SK-N-SH (cell line): ENCODE results near the gene FDXR.

Experiments
- EP300 ChIP-seq, 2 experiments: IDR thresholded peaks; 2 replicates each; pipeline versions ENCODE4 v1.4.0 to v1.6.1; 2012; ENCODE audit warnings: borderline replicate concordance in 1 of 2, low read depth in 1 of 2, low read length in 1 of 2
- EZH2phosphoT487 ChIP-seq: fragments of 200-600 bp; sonication (generic); IDR thresholded peaks from 2 replicates; pipeline ENCODE4 v1.6.1; 2017; ENCODE audit warnings: low read depth, mixed run types, mild to moderate bottlenecking, antibody characterized with exemption, moderate library complexity, borderline replicate concordance
- FOXM1 ChIP-seq: IDR thresholded peaks from 2 replicates; pipeline ENCODE4 v1.4.0; 2012; ENCODE audit warnings: low read depth, mild to moderate bottlenecking
- JUND ChIP-seq: IDR thresholded peaks from 2 replicates; pipeline ENCODE4 v1.4.0; 2012
- MEF2A ChIP-seq: IDR thresholded peaks from 2 replicates; pipeline ENCODE4 v1.4.0; 2012; ENCODE audit warnings: low read depth, borderline replicate concordance
- POLR2AphosphoS5 ChIP-seq: IDR thresholded peaks from 2 replicates; pipeline ENCODE4 v1.6.1; 2012; ENCODE audit warnings: low read depth, low read length
- RCOR1 ChIP-seq: fragments of 150-350 bp; IDR thresholded peaks from 2 replicates; pipeline ENCODE4 v1.6.1; 2017; ENCODE audit warnings: antibody characterized with exemption, low read length
- RFX5 ChIP-seq: IDR thresholded peaks from 2 replicates; pipeline ENCODE4 v1.6.1; 2012; ENCODE audit warnings: mild to moderate bottlenecking, improper control_type of control experiment, low read length
- TF ChIP-seq, protein P1 (sequence below): fragments of 200-600 bp; sonication (generic); IDR thresholded peaks from 2 replicates; pipeline ENCODE4 v1.6.1; 2017; ENCODE audit warnings: antibody characterized with exemption, mild to moderate bottlenecking, moderate library complexity
- TF ChIP-seq, protein P2 (sequence below): fragments of 150-350 bp; IDR thresholded peaks from 2 replicates; pipeline ENCODE4 v1.6.1; 2017; ENCODE audit warnings: antibody characterized with exemption, low read length, low read depth, borderline replicate concordance
- TF ChIP-seq, protein P3 (sequence below): IDR thresholded peaks from 2 replicates; pipeline ENCODE4 v1.4.0; 2012; ENCODE audit warnings: low read depth

DNA sequence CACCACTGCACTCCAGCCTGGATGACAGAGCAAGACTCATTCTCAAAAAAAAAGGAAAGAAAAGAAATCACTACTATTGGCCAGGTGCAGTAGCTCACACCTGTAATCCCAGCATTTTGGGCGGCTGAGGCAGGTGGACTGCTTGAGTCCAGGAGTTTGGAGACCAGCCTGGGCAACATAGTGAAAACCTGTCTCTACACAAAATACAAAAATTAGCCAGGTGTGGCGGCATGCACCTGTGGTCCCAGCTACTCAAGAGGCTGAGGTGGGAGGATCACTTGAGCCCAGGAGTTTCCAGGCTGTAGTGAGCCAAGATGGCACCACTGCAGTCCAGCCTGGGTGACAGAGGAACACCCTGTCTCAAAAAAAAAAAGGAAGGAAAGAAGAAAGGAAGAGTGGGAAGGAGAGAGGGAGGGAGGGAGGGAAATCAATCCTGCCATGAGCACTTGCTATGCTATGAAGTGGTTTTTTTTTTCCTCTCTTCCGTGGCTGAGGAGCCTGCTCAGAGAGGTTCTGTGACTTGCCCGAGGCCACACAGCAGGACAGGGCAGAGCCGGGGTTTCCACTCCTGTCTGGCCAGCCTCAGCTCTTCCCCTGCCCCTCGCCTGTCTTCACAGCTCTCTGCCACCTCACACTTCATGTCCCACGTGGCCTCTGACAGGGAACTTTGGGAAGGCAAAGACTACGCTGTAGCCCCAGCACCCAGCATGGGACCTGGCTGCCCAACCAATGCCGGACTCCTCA, 24.0 kb downstream of the FDXR start:
- TF ChIP-seq POLR2AphosphoS5, result no peak
- no peak for TF ChIP-seq JUND
- TF ChIP-seq, protein P1, sequence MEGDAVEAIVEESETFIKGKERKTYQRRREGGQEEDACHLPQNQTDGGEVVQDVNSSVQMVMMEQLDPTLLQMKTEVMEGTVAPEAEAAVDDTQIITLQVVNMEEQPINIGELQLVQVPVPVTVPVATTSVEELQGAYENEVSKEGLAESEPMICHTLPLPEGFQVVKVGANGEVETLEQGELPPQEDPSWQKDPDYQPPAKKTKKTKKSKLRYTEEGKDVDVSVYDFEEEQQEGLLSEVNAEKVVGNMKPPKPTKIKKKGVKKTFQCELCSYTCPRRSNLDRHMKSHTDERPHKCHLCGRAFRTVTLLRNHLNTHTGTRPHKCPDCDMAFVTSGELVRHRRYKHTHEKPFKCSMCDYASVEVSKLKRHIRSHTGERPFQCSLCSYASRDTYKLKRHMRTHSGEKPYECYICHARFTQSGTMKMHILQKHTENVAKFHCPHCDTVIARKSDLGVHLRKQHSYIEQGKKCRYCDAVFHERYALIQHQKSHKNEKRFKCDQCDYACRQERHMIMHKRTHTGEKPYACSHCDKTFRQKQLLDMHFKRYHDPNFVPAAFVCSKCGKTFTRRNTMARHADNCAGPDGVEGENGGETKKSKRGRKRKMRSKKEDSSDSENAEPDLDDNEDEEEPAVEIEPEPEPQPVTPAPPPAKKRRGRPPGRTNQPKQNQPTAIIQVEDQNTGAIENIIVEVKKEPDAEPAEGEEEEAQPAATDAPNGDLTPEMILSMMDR, result no peak
- TF ChIP-seq FOXM1, result no peak
- TF ChIP-seq, protein P2, sequence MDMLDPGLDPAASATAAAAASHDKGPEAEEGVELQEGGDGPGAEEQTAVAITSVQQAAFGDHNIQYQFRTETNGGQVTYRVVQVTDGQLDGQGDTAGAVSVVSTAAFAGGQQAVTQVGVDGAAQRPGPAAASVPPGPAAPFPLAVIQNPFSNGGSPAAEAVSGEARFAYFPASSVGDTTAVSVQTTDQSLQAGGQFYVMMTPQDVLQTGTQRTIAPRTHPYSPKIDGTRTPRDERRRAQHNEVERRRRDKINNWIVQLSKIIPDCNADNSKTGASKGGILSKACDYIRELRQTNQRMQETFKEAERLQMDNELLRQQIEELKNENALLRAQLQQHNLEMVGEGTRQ, result no peak
- TF ChIP-seq MEF2A, result no peak
- no peak for TF ChIP-seq RFX5
- TF ChIP-seq RCOR1, result no peak
- TF ChIP-seq, protein P3, sequence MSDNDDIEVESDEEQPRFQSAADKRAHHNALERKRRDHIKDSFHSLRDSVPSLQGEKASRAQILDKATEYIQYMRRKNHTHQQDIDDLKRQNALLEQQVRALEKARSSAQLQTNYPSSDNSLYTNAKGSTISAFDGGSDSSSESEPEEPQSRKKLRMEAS, result no peak
- TF ChIP-seq EZH2phosphoT487, result no peak
- no peak for TF ChIP-seq EP300 (IDR thresholded peaks at IDR 0.05; ENCODE audit: borderline replicate concordance in 1 of 2, low read depth in 1 of 2, low read length in 1 of 2)
